HG03521 (cell line): ENCODE data around the gene ZNF730.
"Not testable (repeated sequence)": the region's sequence is repeated elsewhere in the genome, so short reads cannot be mapped to it uniquely, and the experiment has no call there.

Experiments
- ATAC-seq: cut with Tn5 transposase; IDR thresholded peaks from one replicate; pipeline ENCODE4 v1.9.1; 2021; ENCODE audit warnings: mild to moderate bottlenecking, moderate library complexity; ENCODE audit not compliant: unreplicated experiment

The ZNF730 gene

GRCh38 chr19:23116802-23117571 lies at the start of gene ZNF730:
TSS of gene ZNF730 (plus strand) at chr19:23117025. CDS start at chr19:23117174, 149 bp downstream.
- peak; percentile 87 for ATAC-seq

- ATAC-seq = no peak
These were observed 46.3 kb upstream of the ZNF730 start for GRCh38 chr19:23070353-23071146.

GRCh38 chr19:23071147-23071511 lies 45.7 kb upstream of the ZNF730 start:
- ATAC-seq = no peak

GRCh38 chr19:23075031-23075733 lies 41.6 kb upstream of the ZNF730 start:
- no peak for ATAC-seq

GRCh38 chr19:23077776-23078175 lies 39.0 kb upstream of the ZNF730 start:
- ATAC-seq = not testable (repeated sequence)

- ATAC-seq = no peak
These were observed 23.0 kb upstream of the ZNF730 start for GRCh38 chr19:23093832-23094231.

- no peak for ATAC-seq
These were observed 21.4 kb upstream of the ZNF730 start for GRCh38 chr19:23095418-23095817.

- ATAC-seq = no peak
These were observed 18.5 kb upstream of the ZNF730 start for GRCh38 chr19:23098286-23098685.

- no peak for ATAC-seq
These were observed 17.8 kb upstream of the ZNF730 start for GRCh38 chr19:23098988-23099387.

- no peak for ATAC-seq
These were observed 16.9 kb upstream of the ZNF730 start for GRCh38 chr19:23099966-23100365.

- no peak for ATAC-seq
These were observed 15.6 kb upstream of the ZNF730 start for GRCh38 chr19:23101241-23101640.

- no peak for ATAC-seq
These were observed 1.6 kb downstream of the ZNF730 start for GRCh38 chr19:23118400-23118799.

GRCh38 chr19:23134211-23134610 lies 17.4 kb downstream of the ZNF730 start:
- ATAC-seq = not testable (repeated sequence)

GRCh38 chr19:23145617-23146415 lies 29.0 kb downstream of the ZNF730 start:
- no peak for ATAC-seq

- no peak for ATAC-seq
These were observed 43.9 kb downstream of the ZNF730 start for GRCh38 chr19:23160766-23161165.

GRCh38 chr19:23168286-23168685 lies 51.5 kb downstream of the ZNF730 start:
- not testable (repeated sequence) for ATAC-seq

- ATAC-seq = no peak
These were observed 66.4 kb downstream of the ZNF730 start for GRCh38 chr19:23183251-23183650.

GRCh38 chr19:23190341-23190740 lies 73.5 kb downstream of the ZNF730 start:
- ATAC-seq = no peak
